ENCODE results near the gene HVCN1. TPM values are rescaled to one million over a fixed set of nuclear protein-coding genes. Genes with fewer than 3 reads are reported as not detected.

HVCN1 gene
- total RNA-seq, 2 donors from 2014 or later = 0.66 to 1.3 TPM

- WGBS, 2 donors = 62% methylated on average over 3 of the region's 3 CpGs
- no peak for ATAC-seq
- Histone ChIP-seq H3K4me3 (no peak overlapping the region), H3K27me3 (no peaks in the 10 kb centered on the region), H3K36me3 (replicated peaks in 1 of 2; ENCODE audit: insufficient read depth in 1 of 2, low read depth in 2 of 2) (no peaks in the 10 kb centered on the region), H3K27ac (no peak overlapping the region), H3K9me3 (no peaks in the 10 kb centered on the region), H3K4me1 (peaks cover 15% of the 10 kb centered on the region)
- TF ChIP-seq POLR2A (IDR thresholded peaks at IDR 0.05) (no peak), CTCF (IDR thresholded peaks at IDR 0.05) (no peak)
- intact Hi-C loops (cut with DNase I) = no loop called here
- no peak for DNase-seq
Observed at GRCh38 chr12:110696283-110696682, 7.4 kb upstream of the HVCN1 start.

- TF ChIP-seq POLR2A (IDR thresholded peaks at IDR 0.05) (no peak), CTCF (IDR thresholded peaks at IDR 0.05) (no peak)
- intact Hi-C loops (cut with DNase I) = no loop called here
- DNase-seq (peak; percentile 17 to 60 (median 22)), ATAC-seq (no peak)
- Histone ChIP-seq H3K9me3 (no peaks in the 10 kb centered on the region), H3K36me3 (replicated peaks in 1 of 2; ENCODE audit: insufficient read depth in 1 of 2, low read depth in 2 of 2) (no peaks in the 10 kb centered on the region), H3K4me3 (no peak overlapping the region), H3K27me3 (no peaks in the 10 kb centered on the region), H3K27ac (peak overlapping the region in 1 of 4 donors; percentile 54), H3K4me1 (peaks cover 16% of the 10 kb centered on the region)
- WGBS, 2 donors = 31 to 75% methylated on average over 9 to 12 of the region's 12 CpGs
Observed at GRCh38 chr12:110694330-110694901, 5.5 kb upstream of the HVCN1 start.

- no peaks in the 10 kb centered on the region for H3K36me3 ChIP-seq (replicated peaks in 1 of 2; ENCODE audit: insufficient read depth in 1 of 2, low read depth in 2 of 2)
- H3K9me3 ChIP-seq = no peaks in the 10 kb centered on the region
- ATAC-seq (no peak), DNase-seq (peak in 1 of 4 donors; percentile 65)
- intact Hi-C loops (cut with DNase I) = no loop called here
- TF ChIP-seq CTCF (IDR thresholded peaks at IDR 0.05) (no peak), POLR2A (IDR thresholded peaks at IDR 0.05) (no peak)
- H3K4me3 ChIP-seq = no peak overlapping the region
- no peaks in the 10 kb centered on the region for H3K27me3 ChIP-seq
- peaks cover 20% of the 10 kb centered on the region for H3K4me1 ChIP-seq
- H3K27ac ChIP-seq = peak overlapping the region in 1 of 4 donors; percentile 54
- 61 to 81% methylated on average over 7 of the region's 7 CpGs for WGBS, 2 donors
Observed at GRCh38 chr12:110693731-110694130, 4.8 kb upstream of the HVCN1 start.

- intact Hi-C loops (cut with DNase I) = no loop called here
- no peak for TF ChIP-seq POLR2A (IDR thresholded peaks at IDR 0.05)
- no peak for TF ChIP-seq CTCF (IDR thresholded peaks at IDR 0.05)
Observed at GRCh38 chr12:110690127-110690430, 1.2 kb upstream of the HVCN1 start.

More at GRCh38 chr12:110690127-110690430, 1.2 kb upstream of the HVCN1 start:
- no peaks in the 10 kb centered on the region for H3K36me3 ChIP-seq (replicated peaks in 1 of 2; ENCODE audit: insufficient read depth in 1 of 2, low read depth in 2 of 2)
- no peak overlapping the region for H3K27ac ChIP-seq
- WGBS, 2 donors = 60 to 80% methylated on average over 2 to 4 of the region's 4 CpGs
- no peak for DNase-seq
- peaks cover 21% of the 10 kb centered on the region for H3K4me1 ChIP-seq
- no peak for ATAC-seq
- H3K27me3 ChIP-seq = peaks cover 0 to 6% of the 10 kb centered on the region in 2 donors
- H3K9me3 ChIP-seq = no peaks in the 10 kb centered on the region
- H3K4me3 ChIP-seq = no peak overlapping the region

Measured in body of pancreas (tissue), 4 donors.